A549 (cell line): ENCODE data around the gene IDS.

ENCODE experiments used
- CEBPB ChIP-seq, 2 experiments: fragments of >200 bp in 1 of 2; sonication (Bioruptor Twin) in 1 of 2; formaldehyde crosslinking in 1 of 2; IDR thresholded peaks; 2 replicates each; pipeline ENCODE4 v1.6.1; 2012 to 2016
- TF ChIP-seq, protein P1 (sequence below): fragments of >200 bp; sonication (Bioruptor Twin); formaldehyde crosslinking; IDR thresholded peaks from 3 replicates; pipeline ENCODE4 v1.5.1; 2016

DNA sequence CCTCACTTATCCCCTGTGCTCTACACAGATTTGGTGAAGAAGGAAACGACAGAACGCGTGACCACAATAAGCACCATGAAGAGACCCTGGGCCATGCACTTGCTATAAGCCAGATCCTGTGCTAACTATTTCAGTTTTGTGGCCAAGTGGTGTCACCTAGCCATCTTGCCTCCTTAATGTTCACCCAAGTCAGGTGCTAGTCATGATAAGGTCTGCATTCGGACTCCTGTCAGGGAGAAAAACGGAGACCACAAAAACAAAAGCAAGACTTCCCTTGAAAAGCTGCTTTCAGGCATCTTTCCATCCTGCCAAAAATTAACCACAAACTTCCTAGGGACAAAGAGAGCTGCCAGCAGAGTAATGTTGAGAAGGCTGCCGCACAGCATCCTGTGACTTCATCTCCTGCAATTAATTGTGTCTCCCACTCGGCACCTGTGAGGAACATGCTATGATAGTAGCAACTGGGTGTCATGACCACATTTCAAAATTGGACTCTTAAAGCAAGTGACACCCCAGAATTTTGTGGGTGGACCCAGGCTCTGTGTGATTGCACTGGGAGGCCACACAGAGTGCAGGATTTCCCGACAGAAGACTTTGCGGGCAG is 8.8 kb upstream of the IDS start:
- no peak for TF ChIP-seq CEBPB (IDR thresholded peaks at IDR 0.05)
- TF ChIP-seq, protein P1, sequence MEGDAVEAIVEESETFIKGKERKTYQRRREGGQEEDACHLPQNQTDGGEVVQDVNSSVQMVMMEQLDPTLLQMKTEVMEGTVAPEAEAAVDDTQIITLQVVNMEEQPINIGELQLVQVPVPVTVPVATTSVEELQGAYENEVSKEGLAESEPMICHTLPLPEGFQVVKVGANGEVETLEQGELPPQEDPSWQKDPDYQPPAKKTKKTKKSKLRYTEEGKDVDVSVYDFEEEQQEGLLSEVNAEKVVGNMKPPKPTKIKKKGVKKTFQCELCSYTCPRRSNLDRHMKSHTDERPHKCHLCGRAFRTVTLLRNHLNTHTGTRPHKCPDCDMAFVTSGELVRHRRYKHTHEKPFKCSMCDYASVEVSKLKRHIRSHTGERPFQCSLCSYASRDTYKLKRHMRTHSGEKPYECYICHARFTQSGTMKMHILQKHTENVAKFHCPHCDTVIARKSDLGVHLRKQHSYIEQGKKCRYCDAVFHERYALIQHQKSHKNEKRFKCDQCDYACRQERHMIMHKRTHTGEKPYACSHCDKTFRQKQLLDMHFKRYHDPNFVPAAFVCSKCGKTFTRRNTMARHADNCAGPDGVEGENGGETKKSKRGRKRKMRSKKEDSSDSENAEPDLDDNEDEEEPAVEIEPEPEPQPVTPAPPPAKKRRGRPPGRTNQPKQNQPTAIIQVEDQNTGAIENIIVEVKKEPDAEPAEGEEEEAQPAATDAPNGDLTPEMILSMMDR = no peak
